MM.1S (cell line): Measurements from ENCODE around the gene ZNF267.
"Not testable (repeated sequence)": the region's sequence is repeated elsewhere in the genome, so short reads cannot be mapped to it uniquely, and the experiment has no call there.

Experiments
- DNase-seq: peaks from one replicate; pipeline ENCODE4 v3.0.0-alpha.2; 2015
- H2AFZ ChIP-seq: fragments of 300-600 bp; sonication (generic); 2 replicates; pipeline ENCODE4 v1.6.0; 2016; ENCODE audit warnings: antibody characterized with exemption, low read length
- H3F3A ChIP-seq: fragments of 300-600 bp; sonication (generic); 2 replicates; pipeline ENCODE4 v1.6.1; 2016; ENCODE audit warnings: mild to moderate bottlenecking, antibody characterized with exemption, low read length, moderate library complexity, mixed read lengths; ENCODE audit not compliant: insufficient read depth
- H3K27ac ChIP-seq: fragments of 300-600 bp; sonication (generic); 2 replicates; pipeline ENCODE4 v1.5.1; 2016; ENCODE audit warnings: mild to moderate bottlenecking, low read length
- H3K27me3 ChIP-seq: fragments of 300-600 bp; sonication (generic); replicated peaks from 2 replicates; pipeline ENCODE4 v1.6.0; 2016; ENCODE audit warnings: low read length; ENCODE audit not compliant: insufficient read depth
- H3K36me3 ChIP-seq: fragments of 300-600 bp; sonication (generic); replicated peaks from 2 replicates; pipeline ENCODE4 v1.6.1; 2016; ENCODE audit warnings: mild to moderate bottlenecking, low read length, mixed read lengths; ENCODE audit not compliant: insufficient read depth
- H3K4me1 ChIP-seq: fragments of 300-600 bp; sonication (generic); 2 replicates; pipeline ENCODE4 v1.6.1; 2016; ENCODE audit warnings: low read length, mixed read lengths
- H3K4me2 ChIP-seq: fragments of 300-600 bp; sonication (generic); 2 replicates; pipeline ENCODE4 v1.6.0; 2016; ENCODE audit warnings: low read depth, low read length
- H3K4me3 ChIP-seq: fragments of 300-600 bp; sonication (generic); 2 replicates; pipeline ENCODE4 v1.5.1; 2016; ENCODE audit warnings: low read length, mixed read lengths
- H3K79me2 ChIP-seq: fragments of 300-600 bp; sonication (generic); 2 replicates; pipeline ENCODE4 v1.6.1; 2016; ENCODE audit warnings: mixed run types, low read length, mixed read lengths
- H3K9ac ChIP-seq: fragments of 300-600 bp; sonication (generic); 2 replicates; pipeline ENCODE4 v1.6.1; 2016; ENCODE audit warnings: low read length, mixed read lengths
- H3K9me2 ChIP-seq: fragments of 300-600 bp; sonication (generic); replicated peaks from 2 replicates; pipeline ENCODE4 v1.6.1; 2016; ENCODE audit warnings: mild to moderate bottlenecking, low read length, mixed read lengths; ENCODE audit not compliant: insufficient read depth
- H3K9me3 ChIP-seq: fragments of 300-600 bp; sonication (generic); replicated peaks from 2 replicates; pipeline ENCODE4 v1.6.1; 2016; ENCODE audit warnings: mild to moderate bottlenecking, low read length, mixed read lengths; ENCODE audit not compliant: insufficient read depth
- H4K20me1 ChIP-seq: fragments of 300-600 bp; sonication (generic); 2 replicates; pipeline ENCODE4 v1.6.1; 2016; ENCODE audit warnings: mild to moderate bottlenecking, low read length, moderate library complexity, mixed read lengths; ENCODE audit not compliant: insufficient read depth
- CTCF ChIP-seq: fragments of 300-600 bp; sonication (generic); IDR thresholded peaks from 2 replicates; pipeline ENCODE4 v1.5.1; 2016; ENCODE audit warnings: antibody characterized with exemption, low read length, mixed read lengths
- EZH2 ChIP-seq: fragments of 300-600 bp; sonication (generic); optimal IDR thresholded peaks from 2 replicates; pipeline ENCODE3; 2017; ENCODE audit warnings: low read depth, mild to moderate bottlenecking, antibody characterized with exemption, low read length, mixed read lengths
- EZH2phosphoT487 ChIP-seq: fragments of 300-600 bp; sonication (generic); IDR thresholded peaks from 2 replicates; pipeline ENCODE4 v1.6.1; 2018; ENCODE audit warnings: antibody characterized with exemption, low read length

The ZNF267 gene

GRCh38 chr16:31893824-31894223 lies 20.2 kb downstream of the ZNF267 start:
- Histone ChIP-seq H3K4me2 (no peak overlapping the region), H3K9me2 (no peaks in the 10 kb centered on the region), H3K4me1 (no peaks in the 10 kb centered on the region), H3K9ac (no peak overlapping the region), H3F3A (no peaks in the 10 kb centered on the region; the same call in 1 of the 2 replicates), H3K4me3 (no peak overlapping the region), H2AFZ (no peak overlapping the region), H3K27me3 (no peaks in the 10 kb centered on the region), H3K79me2 (peaks cover 97% of the 10 kb centered on the region), H3K9me3 (no peaks in the 10 kb centered on the region; the same call in 1 of the 2 replicates), H3K27ac (no peak overlapping the region), H3K36me3 (peaks cover 79% of the 10 kb centered on the region), H4K20me1 (no peaks in the 10 kb centered on the region)
- TF ChIP-seq EZH2phosphoT487, result no peak
- TF ChIP-seq CTCF, result no peak
- TF ChIP-seq EZH2, result no peak
- DNase-seq, result no peak

- no peaks in the 10 kb centered on the region for H3K9me3 ChIP-seq
- H3K4me1 ChIP-seq, result no peaks in the 10 kb centered on the region
- H3F3A ChIP-seq, result no peaks in the 10 kb centered on the region
- H3K4me3 ChIP-seq, result no peak overlapping the region
- H3K36me3 ChIP-seq, result peaks cover 52% of the 10 kb centered on the region
- H3K79me2 ChIP-seq, result peaks cover 76% of the 10 kb centered on the region
- no peak overlapping the region for H3K27ac ChIP-seq
- no peaks in the 10 kb centered on the region for H3K9me2 ChIP-seq
- H4K20me1 ChIP-seq, result no peaks in the 10 kb centered on the region
- no peaks in the 10 kb centered on the region for H3K27me3 ChIP-seq
- H3K9ac ChIP-seq, result no peak overlapping the region
- no peak overlapping the region for H3K4me2 ChIP-seq
- H2AFZ ChIP-seq, result no peak overlapping the region
- no peak for DNase-seq
- no peak for TF ChIP-seq CTCF
- TF ChIP-seq EZH2phosphoT487, result no peak
- no peak for TF ChIP-seq EZH2
These were observed 23.7 kb downstream of the ZNF267 start for GRCh38 chr16:31897283-31897682.

GRCh38 chr16:31899505-31899904 lies 25.9 kb downstream of the ZNF267 start:
- H3K27ac ChIP-seq, result no peak overlapping the region
- DNase-seq, result no peak
- no peak overlapping the region for H2AFZ ChIP-seq
- no peaks in the 10 kb centered on the region for H3K9me3 ChIP-seq
- H3K36me3 ChIP-seq, result peaks cover 39% of the 10 kb centered on the region
- H3K4me1 ChIP-seq, result no peaks in the 10 kb centered on the region
- no peaks in the 10 kb centered on the region for H3K9me2 ChIP-seq
- no peak overlapping the region for H3K9ac ChIP-seq
- no peaks in the 10 kb centered on the region for H3K27me3 ChIP-seq
- TF ChIP-seq EZH2phosphoT487, result no peak
- no peak for TF ChIP-seq CTCF
- no peak for TF ChIP-seq EZH2
- no peak overlapping the region for H3K4me3 ChIP-seq
- no peak overlapping the region for H3K4me2 ChIP-seq
- H3K79me2 ChIP-seq, result peaks cover 71% of the 10 kb centered on the region
- no peaks in the 10 kb centered on the region for H3F3A ChIP-seq
- no peaks in the 10 kb centered on the region for H4K20me1 ChIP-seq

- H3F3A ChIP-seq, H3K27me3 ChIP-seq, H3K9ac ChIP-seq, DNase-seq, H3K27ac ChIP-seq, H2AFZ ChIP-seq, H3K4me1 ChIP-seq, H3K4me3 ChIP-seq, H3K4me2 ChIP-seq, H3K36me3 ChIP-seq, H4K20me1 ChIP-seq, H3K9me3 ChIP-seq, H3K9me2 ChIP-seq: not testable (repeated sequence)
- peaks cover 66% of the 10 kb centered on the region for H3K79me2 ChIP-seq
These were observed 31.0 kb downstream of the ZNF267 start for GRCh38 chr16:31904571-31904970.
